Heart left ventricle (tissue), 16 donors: ENCODE data around the gene ZNF423. TPM values are rescaled to one million over a fixed set of nuclear protein-coding genes. Genes with fewer than 3 reads are reported as not detected.
A peak's percentile ranks its signal among the peaks of the same experiment; 100 is the strongest.

ENCODE experiments used
- ATAC-seq, 4 donors: fragments of 200-7000 bp; cut with Tn5 transposase; one replicate each; pipeline ENCODE4 v1.9.1; 2020 to 2022; ENCODE audit warnings: moderate library complexity in 4 of 4, mild to moderate bottlenecking in 3 of 4, moderate number of reproducible peaks in 1 of 4
- DNase-seq, 5 donors: peaks; one replicate each; pipeline ENCODE4 v3.0.0-alpha.2; 2020
- H3K27ac ChIP-seq, 12 donors: fragments of 200-600 bp; sonication (generic) in 4 of 12; one replicate each; pipeline versions ENCODE4 v1.5.0 to v1.8.0; 2016 to 2022; ENCODE audit warnings: mild to moderate bottlenecking in 2 of 12
- H3K27me3 ChIP-seq, 9 donors: fragments of 200-600 bp; sonication (generic) in 2 of 9; one replicate each; pipeline versions ENCODE4 v1.5.1 to v1.8.0; 2016 to 2022; ENCODE audit warnings: mild to moderate bottlenecking in 3 of 9
- H3K36me3 ChIP-seq, 9 donors: fragments of 200-600 bp; sonication (generic) in 2 of 9; one replicate each; pipeline versions ENCODE4 v1.5.0 to v1.8.0; 2018 to 2022; ENCODE audit warnings: mild to moderate bottlenecking in 2 of 9
- H3K4me1 ChIP-seq, 12 donors: fragments of 200-600 bp; sonication (generic) in 4 of 12; one replicate each; pipeline versions ENCODE4 v1.5.0 to v1.8.0; 2016 to 2022; ENCODE audit warnings: mild to moderate bottlenecking in 3 of 12
- H3K4me3 ChIP-seq, 12 donors: fragments of 200-600 bp; sonication (generic) in 4 of 12; one replicate each; pipeline versions ENCODE4 v1.5.0 to v1.8.0; 2017 to 2022; ENCODE audit warnings: mild to moderate bottlenecking in 9 of 12, moderate library complexity in 4 of 12
- H3K9me3 ChIP-seq, 12 donors: fragments of 200-600 bp; sonication (generic) in 4 of 12; one replicate each; pipeline versions ENCODE4 v1.5.0 to v1.8.0; 2016 to 2022; ENCODE audit warnings: mild to moderate bottlenecking in 1 of 12
- CTCF ChIP-seq, 12 donors: fragments of 200-600 bp; sonication (generic) in 4 of 12; IDR thresholded peaks; one replicate each; pipeline versions ENCODE4 v1.5.0 to v1.8.0; 2018 to 2022; ENCODE audit warnings: antibody characterized with exemption in 12 of 12, mild to moderate bottlenecking in 5 of 12
- POLR2A ChIP-seq, 2 donors: fragments of 450-650 bp; IDR thresholded peaks; one replicate each; pipeline ENCODE4 v1.6.1; 2017; ENCODE audit warnings: antibody characterized with exemption in 2 of 2, mild to moderate bottlenecking in 2 of 2, moderate library complexity in 2 of 2
- WGBS, 4 donors: extraction: QIAGEN DNeasy Blood & Tissue Kit in 2 of 4; methylation state at CpG; one replicate each; pipeline versions ENCODE4 v1.1.5 to v1.1.7; 2013 to 2018; 5-methylcytosine and 5-hydroxymethylcytosine counted together
- intact Hi-C, 10 donors: fragments of 100-400 bp; cut with DNase I; formaldehyde crosslinking; loops; one replicate each; pipeline versions ENCODE4 v1.11.1 to v1.14.2; 2022
- polyA plus RNA-seq, 2 donors: library from polyadenylated mRNA; stranded (reverse); fragments of 200-250 nt; gene quantifications; one replicate each; pipeline ENCODE4 v1.2.3, GENCODE V29; 2013
- total RNA-seq, 9 donors: library from RNA; depleted of rRNA in 2 of 9; stranded (reverse); fragments of >200 nt in 2 of 9; fragmentation: NEBNext Ultra II Directional in 3 of 9; extraction: Animal tissue kit (Norgen Biotek cat#: 25700) in 3 of 9; gene quantifications; one replicate each; pipeline versions ENCODE4 v1.1.0 to v1.2.4, GENCODE V29; 2016 to 2023
- donor health status: ischemic (EF 13 %, LVEDD 7.1; RV severe dilation, severe dysfunction).
- donor health status: healthy with polysubstance abuse.
- donor health status: DM: no; HTN: yes; CAD: no.
- donor health status: DM: no; HTN: no; CAD: no.
- donor health status: ischemic (EF 25% LVEDD 6.9; RV normal size, moderate dysfunction).
- donor health status: ischemic (EF 25% LVEDD 5.7; RV mildly dilated, moderate dysfunction).
- donor health status: healthy.
- donor health status: DM: yes; HTN: yes; CAD: no.
- donor health status: ischemic (EF 35%, LVEDD 5.7; RV mildly dilated, moderate dysfunction).
- donor health status: nonischemic (EF 11% LVEDD 7.7; RV severe dilation, severe dysfunction).
- donor health status: DM: yes; HTN: yes; CAD: no.
- donor health status: PGD.
- donor health status: ischemic (EF 29% LVEDD 5.4; RV normal size, mild dysfunction).
- donor health status: nonischemic (EF 23%, LVEDD 6.1; RV moderate dilation, normal function).

ZNF423 gene
- total and polyA plus RNA-seq, 11 donors = 1.8 to 10.4 (median 5.7) TPM

- no peak overlapping the region for H3K4me3 ChIP-seq
- H3K36me3 ChIP-seq = no peaks in the 10 kb centered on the region
- DNase-seq = no peak
- no peaks in the 10 kb centered on the region for H3K9me3 ChIP-seq
- 58 to 61% (median 60%) methylated on average over 1 of the region's 1 CpG for WGBS, 4 donors
- peak overlapping the region in 10 of 12 donors; percentile 21 to 66 (median 54) for H3K27ac ChIP-seq
- H3K27me3 ChIP-seq = no peaks in the 10 kb centered on the region
- peaks cover 0 to 58% (median 39%) of the 10 kb centered on the region in 12 donors for H3K4me1 ChIP-seq
- ATAC-seq = no peak
- TF ChIP-seq POLR2A (IDR thresholded peaks at IDR 0.05) (no peak), CTCF (IDR thresholded peaks at IDR 0.05) (no peak)
- intact Hi-C loops = loop anchor here in 1 of 10 donors (2.0 kb wide), 1 partner anchor 48 kb away; no protein-coding TSS in a partner anchor
Observed at GRCh38 chr16:49825041-49825440, 30.9 kb downstream of the ZNF423 start.

GRCh38 chr16:49824593-49824992 lies 31.3 kb downstream of the ZNF423 start:
- Histone ChIP-seq H3K36me3 (no peaks in the 10 kb centered on the region), H3K9me3 (no peaks in the 10 kb centered on the region), H3K27me3 (no peaks in the 10 kb centered on the region), H3K4me1 (peaks cover 0 to 58% (median 39%) of the 10 kb centered on the region in 12 donors), H3K27ac (peak overlapping the region in 10 of 12 donors; percentile 21 to 66 (median 52)), H3K4me3 (no peak overlapping the region)
- no peak for TF ChIP-seq POLR2A (IDR thresholded peaks at IDR 0.05)
- intact Hi-C loops = loop anchor here in 1 of 10 donors (2.0 kb wide), 1 partner anchor 48 kb away; no protein-coding TSS in a partner anchor
- ATAC-seq (peak in 1 of 4 donors; percentile 16), DNase-seq (no peak)
- whole genome bisulfite sequencing, 4 donors = 58 to 78% (median 65%) methylated on average over 9 of the region's 9 CpGs

GRCh38 chr16:49822649-49823370 lies 33.1 kb downstream of the ZNF423 start:
- intact Hi-C loops = no loop called here
- no peaks in the 10 kb centered on the region for H3K27me3 ChIP-seq
- no peaks in the 10 kb centered on the region for H3K36me3 ChIP-seq
- no peak for ATAC-seq
- no peak overlapping the region for H3K27ac ChIP-seq
- no peak for TF ChIP-seq POLR2A (IDR thresholded peaks at IDR 0.05)
- TF ChIP-seq CTCF (IDR thresholded peaks at IDR 0.05) = no peak
- H3K9me3 ChIP-seq = no peaks in the 10 kb centered on the region
- DNase-seq = no peak
- peaks cover 0 to 41% (median 25%) of the 10 kb centered on the region in 12 donors for H3K4me1 ChIP-seq
- WGBS, 4 donors = 76 to 84% (median 82%) methylated on average over 4 to 8 of the region's 8 CpGs
- H3K4me3 ChIP-seq = no peak overlapping the region

- intact Hi-C loops = no loop called here
- TF ChIP-seq POLR2A (IDR thresholded peaks at IDR 0.05) = no peak
- no peak for TF ChIP-seq CTCF (IDR thresholded peaks at IDR 0.05)
- no peak overlapping the region for H3K27ac ChIP-seq
- 77 to 82% (median 81%) methylated on average over 13 of the region's 13 CpGs for WGBS, 4 donors
- H3K9me3 ChIP-seq = no peaks in the 10 kb centered on the region
- H3K27me3 ChIP-seq = no peaks in the 10 kb centered on the region
- DNase-seq (no peak), ATAC-seq (no peak)
- H3K36me3 ChIP-seq = no peaks in the 10 kb centered on the region
- peaks cover 0 to 32% (median 17%) of the 10 kb centered on the region in 12 donors for H3K4me1 ChIP-seq
- H3K4me3 ChIP-seq = no peak overlapping the region
Observed at GRCh38 chr16:49821614-49822282, 34.2 kb downstream of the ZNF423 start.
